ENCODE results near the gene CDC25B.

The CDC25B gene

DNA sequence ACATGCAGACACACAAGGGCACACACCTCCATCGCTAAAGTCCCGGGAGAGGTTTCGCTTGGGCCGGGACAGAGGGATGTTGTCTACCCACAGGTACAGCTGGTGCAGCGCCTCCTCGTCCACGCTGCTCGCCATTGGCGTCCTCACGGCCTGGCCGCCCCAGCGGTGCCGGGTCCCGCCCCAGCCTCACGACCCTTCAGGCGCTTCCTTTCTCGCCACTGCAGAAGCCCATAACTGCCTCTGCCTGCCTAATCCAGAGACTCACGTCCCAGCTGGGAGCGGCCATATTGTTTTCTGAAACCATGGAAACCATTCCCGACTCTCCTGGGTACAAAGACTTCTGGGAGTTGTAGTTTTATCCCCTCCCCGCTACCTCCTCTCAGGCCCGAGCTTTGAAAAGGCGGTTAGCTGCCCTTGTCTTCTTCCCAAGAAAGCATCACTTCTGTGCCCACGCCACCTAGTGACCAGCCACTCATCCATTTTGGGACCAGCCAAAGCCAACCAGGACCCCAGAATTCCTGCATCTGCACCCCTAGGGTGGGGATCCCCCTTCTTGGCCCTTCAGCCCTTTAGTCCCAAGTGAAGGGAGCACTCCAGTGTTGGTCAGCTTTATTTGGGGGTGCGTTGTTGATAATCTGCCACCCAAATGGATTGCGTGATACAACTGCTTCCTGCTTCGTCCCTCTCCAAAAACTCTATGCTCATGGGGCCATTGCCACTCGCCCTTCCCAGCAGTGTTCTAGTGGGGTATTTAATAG, 14.8 kb upstream of the CDC25B start, which contains the start of gene SPEF1:
SPEF1 (minus strand) TSS at position 296 of the 758 bp plus-strand sequence; CDS start at position 135, 161 bp downstream.
- Histone ChIP-seq H3K23ac (ENCODE audit: low read length in 2 of 2) (no peak within 1 kb of the TSS), H2AFZ (ENCODE audit: low read depth, low read length) (peak within 1 kb of the TSS; percentile 55), H4K91ac (ENCODE audit: low read length) (no peak within 1 kb of the TSS), H3K4ac (ENCODE audit: low read depth in 1 of 2, low read length in 2 of 2) (no peak within 1 kb of the TSS), H3K14ac (ENCODE audit: low read length in 2 of 2) (no peak within 1 kb of the TSS), H4K8ac (ENCODE audit: low read length) (peak within 1 kb of the TSS; percentile 62), H3K36me3 (ENCODE audit: control insufficient read depth in 1 of 2, insufficient read depth in 2 of 2, low read depth in 1 of 2, low read length in 2 of 2) (peaks cover 23 to 29% of the 10 kb centered on the region in 2 experiments), H3K4me3 (ENCODE audit: insufficient read depth in 1 of 2, low read depth in 1 of 2, low read length in 2 of 2) (peak within 1 kb of the TSS; percentile 56 to 67), H2BK120ac (ENCODE audit: low read depth, low read length) (no peak within 1 kb of the TSS), H2BK12ac (ENCODE audit: low read length in 2 of 2) (no peak within 1 kb of the TSS), H2AK5ac (ENCODE audit: low read length, severe bottlenecking) (no peak within 1 kb of the TSS), H3K9me3 (ENCODE audit: control insufficient read depth, low read length) (no peaks in the 10 kb centered on the region), H3K27me3 (ENCODE audit: control insufficient read depth in 1 of 2, insufficient read depth in 1 of 2, low read length in 2 of 2) (peaks cover 0 to 13% of the 10 kb centered on the region in 2 experiments), H3K27ac (ENCODE audit: low read length, poor library complexity, severe bottlenecking) (no peak within 1 kb of the TSS), H3K4me1 (ENCODE audit: control insufficient read depth, insufficient read depth, low read depth, low read length) (peaks cover 50% of the 10 kb centered on the region), H3K18ac (ENCODE audit: low read depth in 1 of 2, low read length in 2 of 2) (no peak within 1 kb of the TSS), H3K9ac (ENCODE audit: low read length) (peak within 1 kb of the TSS; percentile 60), H3K79me1 (replicated peaks; ENCODE audit: low read length, poor library complexity, severe bottlenecking) (peaks cover 18% of the 10 kb centered on the region), H2BK15ac (ENCODE audit: low read depth, poor library complexity, severe bottlenecking) (peak within 1 kb of the TSS; percentile 46), H3K4me2 (ENCODE audit: low read length, poor library complexity, severe bottlenecking) (peak within 1 kb of the TSS; percentile 89), H2BK5ac (ENCODE audit: low read depth, low read length, poor library complexity, severe bottlenecking) (no peak within 1 kb of the TSS)
- 15% methylated on average over 28 of the region's 28 CpGs for WGBS
- peak; percentile 95 for DNase-seq

DNA sequence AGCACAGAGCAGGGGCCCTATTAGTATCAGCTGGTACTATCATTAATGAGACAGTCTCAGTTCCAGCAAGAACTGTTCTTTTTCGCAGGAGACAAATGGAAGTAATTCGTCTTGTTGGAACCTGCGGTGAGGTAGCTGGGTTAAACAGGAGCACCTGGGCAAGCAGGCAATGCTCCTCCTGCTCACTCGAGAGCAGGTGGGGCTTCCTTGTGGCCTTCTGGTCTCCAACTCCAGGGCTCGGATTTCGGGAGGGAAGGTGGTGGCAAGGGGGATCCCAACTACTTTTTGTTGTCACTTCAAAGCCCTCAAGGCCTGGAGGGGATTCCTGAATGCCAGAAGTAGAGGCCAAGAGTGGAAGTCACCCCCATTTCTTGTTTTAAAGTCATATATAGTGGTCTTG, 13.5 kb upstream of the CDC25B start:
- no peak overlapping the region for H3K4me3 ChIP-seq (ENCODE audit: insufficient read depth in 1 of 2, low read depth in 1 of 2, low read length in 2 of 2)
- no peak overlapping the region for H3K27ac ChIP-seq (ENCODE audit: low read length, poor library complexity, severe bottlenecking)
- H3K18ac ChIP-seq (ENCODE audit: low read depth in 1 of 2, low read length in 2 of 2) = no peak overlapping the region
- no peak overlapping the region for H2BK12ac ChIP-seq (ENCODE audit: low read length in 2 of 2)
- no peak overlapping the region for H2AFZ ChIP-seq (ENCODE audit: low read depth, low read length)
- H2BK5ac ChIP-seq (ENCODE audit: low read depth, low read length, poor library complexity, severe bottlenecking) = no peak overlapping the region
- 99% methylated on average over 6 of the region's 6 CpGs for WGBS
- H2AK5ac ChIP-seq (ENCODE audit: low read length, severe bottlenecking) = no peak overlapping the region
- H3K9me3 ChIP-seq (ENCODE audit: control insufficient read depth, low read length) = no peaks in the 10 kb centered on the region
- no peak for DNase-seq
- no peak overlapping the region for H2BK15ac ChIP-seq (ENCODE audit: low read depth, poor library complexity, severe bottlenecking)
- H3K36me3 ChIP-seq (ENCODE audit: control insufficient read depth in 1 of 2, insufficient read depth in 2 of 2, low read depth in 1 of 2, low read length in 2 of 2) = peaks cover 23 to 29% of the 10 kb centered on the region in 2 experiments
- peaks cover 18% of the 10 kb centered on the region for H3K79me1 ChIP-seq (replicated peaks; ENCODE audit: low read length, poor library complexity, severe bottlenecking)
- peaks cover 45% of the 10 kb centered on the region for H3K4me1 ChIP-seq (ENCODE audit: control insufficient read depth, insufficient read depth, low read depth, low read length)
- H3K14ac ChIP-seq (ENCODE audit: low read length in 2 of 2) = no peak overlapping the region
- H3K9ac ChIP-seq (ENCODE audit: low read length) = peak overlapping the region; percentile 56
- H3K23ac ChIP-seq (ENCODE audit: low read length in 2 of 2) = no peak overlapping the region
- H3K4ac ChIP-seq (ENCODE audit: low read depth in 1 of 2, low read length in 2 of 2) = no peak overlapping the region
- H3K4me2 ChIP-seq (ENCODE audit: low read length, poor library complexity, severe bottlenecking) = no peak overlapping the region
- H2BK120ac ChIP-seq (ENCODE audit: low read depth, low read length) = no peak overlapping the region
- H3K27me3 ChIP-seq (ENCODE audit: control insufficient read depth in 1 of 2, insufficient read depth in 1 of 2, low read length in 2 of 2) = peaks cover 0 to 13% of the 10 kb centered on the region in 2 experiments
- no peak overlapping the region for H4K8ac ChIP-seq (ENCODE audit: low read length)
- H4K91ac ChIP-seq (ENCODE audit: low read length) = no peak overlapping the region

- H2AFZ ChIP-seq (ENCODE audit: low read depth, low read length) = no peak overlapping the region
- H3K14ac ChIP-seq (ENCODE audit: low read length in 2 of 2) = no peak overlapping the region
- no peak overlapping the region for H3K4me3 ChIP-seq (ENCODE audit: insufficient read depth in 1 of 2, low read depth in 1 of 2, low read length in 2 of 2)
- H2BK15ac ChIP-seq (ENCODE audit: low read depth, poor library complexity, severe bottlenecking) = no peak overlapping the region
- H2BK12ac ChIP-seq (ENCODE audit: low read length in 2 of 2) = no peak overlapping the region
- peaks cover 23 to 29% of the 10 kb centered on the region in 2 experiments for H3K36me3 ChIP-seq (ENCODE audit: control insufficient read depth in 1 of 2, insufficient read depth in 2 of 2, low read depth in 1 of 2, low read length in 2 of 2)
- 88% methylated on average over 2 of the region's 2 CpGs for WGBS
- H3K27me3 ChIP-seq (ENCODE audit: control insufficient read depth in 1 of 2, insufficient read depth in 1 of 2, low read length in 2 of 2) = peaks cover 0 to 13% of the 10 kb centered on the region in 2 experiments
- H4K8ac ChIP-seq (ENCODE audit: low read length) = no peak overlapping the region
- peaks cover 40% of the 10 kb centered on the region for H3K4me1 ChIP-seq (ENCODE audit: control insufficient read depth, insufficient read depth, low read depth, low read length)
- H3K9ac ChIP-seq (ENCODE audit: low read length) = peak overlapping the region; percentile 56
- H2AK5ac ChIP-seq (ENCODE audit: low read length, severe bottlenecking) = no peak overlapping the region
- H3K4ac ChIP-seq (ENCODE audit: low read depth in 1 of 2, low read length in 2 of 2) = no peak overlapping the region
- H2BK120ac ChIP-seq (ENCODE audit: low read depth, low read length) = no peak overlapping the region
- no peak overlapping the region for H2BK5ac ChIP-seq (ENCODE audit: low read depth, low read length, poor library complexity, severe bottlenecking)
- no peak overlapping the region for H4K91ac ChIP-seq (ENCODE audit: low read length)
- H3K4me2 ChIP-seq (ENCODE audit: low read length, poor library complexity, severe bottlenecking) = no peak overlapping the region
- no peak overlapping the region for H3K27ac ChIP-seq (ENCODE audit: low read length, poor library complexity, severe bottlenecking)
- H3K18ac ChIP-seq (ENCODE audit: low read depth in 1 of 2, low read length in 2 of 2) = no peak overlapping the region
- H3K79me1 ChIP-seq (replicated peaks; ENCODE audit: low read length, poor library complexity, severe bottlenecking) = peaks cover 18% of the 10 kb centered on the region
- no peaks in the 10 kb centered on the region for H3K9me3 ChIP-seq (ENCODE audit: control insufficient read depth, low read length)
- no peak for DNase-seq
- no peak overlapping the region for H3K23ac ChIP-seq (ENCODE audit: low read length in 2 of 2)
Measured at GRCh38 chr20:3783068-3783489, 13.0 kb upstream of the CDC25B start.

- no peak overlapping the region for H3K14ac ChIP-seq (ENCODE audit: low read length in 2 of 2)
- H4K8ac ChIP-seq (ENCODE audit: low read length) = no peak overlapping the region
- H3K23ac ChIP-seq (ENCODE audit: low read length in 2 of 2) = no peak overlapping the region
- H4K91ac ChIP-seq (ENCODE audit: low read length) = no peak overlapping the region
- H3K79me1 ChIP-seq (replicated peaks; ENCODE audit: low read length, poor library complexity, severe bottlenecking) = peaks cover 18% of the 10 kb centered on the region
- DNase-seq = no peak
- H3K9me3 ChIP-seq (ENCODE audit: control insufficient read depth, low read length) = no peaks in the 10 kb centered on the region
- H3K36me3 ChIP-seq (ENCODE audit: control insufficient read depth in 1 of 2, insufficient read depth in 2 of 2, low read depth in 1 of 2, low read length in 2 of 2) = peaks cover 23 to 29% of the 10 kb centered on the region in 2 experiments
- H3K4me1 ChIP-seq (ENCODE audit: control insufficient read depth, insufficient read depth, low read depth, low read length) = peaks cover 34% of the 10 kb centered on the region
- no peak overlapping the region for H2BK15ac ChIP-seq (ENCODE audit: low read depth, poor library complexity, severe bottlenecking)
- no peak overlapping the region for H2BK120ac ChIP-seq (ENCODE audit: low read depth, low read length)
- H3K27ac ChIP-seq (ENCODE audit: low read length, poor library complexity, severe bottlenecking) = no peak overlapping the region
- no peak overlapping the region for H2AK5ac ChIP-seq (ENCODE audit: low read length, severe bottlenecking)
- H3K4me3 ChIP-seq (ENCODE audit: insufficient read depth in 1 of 2, low read depth in 1 of 2, low read length in 2 of 2) = peak overlapping the region in 1 of 2 experiments; percentile 44
- no peak overlapping the region for H3K4ac ChIP-seq (ENCODE audit: low read depth in 1 of 2, low read length in 2 of 2)
- peaks cover 0 to 8% of the 10 kb centered on the region in 2 experiments for H3K27me3 ChIP-seq (ENCODE audit: control insufficient read depth in 1 of 2, insufficient read depth in 1 of 2, low read length in 2 of 2)
- 93% methylated on average over 10 of the region's 10 CpGs for WGBS
- no peak overlapping the region for H3K4me2 ChIP-seq (ENCODE audit: low read length, poor library complexity, severe bottlenecking)
- no peak overlapping the region for H2AFZ ChIP-seq (ENCODE audit: low read depth, low read length)
- H3K9ac ChIP-seq (ENCODE audit: low read length) = peak overlapping the region; percentile 56
- H2BK12ac ChIP-seq (ENCODE audit: low read length in 2 of 2) = no peak overlapping the region
- H3K18ac ChIP-seq (ENCODE audit: low read depth in 1 of 2, low read length in 2 of 2) = no peak overlapping the region
- no peak overlapping the region for H2BK5ac ChIP-seq (ENCODE audit: low read depth, low read length, poor library complexity, severe bottlenecking)
Measured at GRCh38 chr20:3783511-3784195, 12.5 kb upstream of the CDC25B start.

Measured in mesenchymal stem cell (in vitro differentiated cells and primary cell).